T-helper 9 cell (primary cell): Measurements from ENCODE around the gene PTPRM.

Experiments used
- DNase-seq: peaks from one replicate; pipeline ENCODE4 v3.0.0-alpha.2; 2020

The PTPRM gene

DNA sequence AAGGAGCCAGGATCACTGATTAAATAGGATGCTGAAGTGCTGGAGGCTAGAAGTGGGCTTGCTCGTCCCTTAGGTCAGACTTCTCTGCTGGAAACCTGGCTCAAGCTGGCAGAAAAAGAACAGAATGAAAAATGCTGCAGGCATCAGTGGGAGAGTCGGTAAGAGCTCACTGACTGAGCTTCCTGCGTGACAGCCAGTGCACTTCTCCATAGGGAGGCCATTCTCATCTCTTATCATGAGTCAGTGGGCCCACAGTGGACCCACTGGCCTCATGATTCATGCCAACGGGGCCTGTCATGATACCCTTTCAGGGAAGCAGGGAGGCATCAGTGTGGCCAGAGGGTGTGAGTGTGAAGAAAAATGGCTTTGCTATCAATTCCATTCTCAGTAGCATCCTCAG is 498.2 kb downstream of the PTPRM start:
- DNase-seq: no peak

DNA sequence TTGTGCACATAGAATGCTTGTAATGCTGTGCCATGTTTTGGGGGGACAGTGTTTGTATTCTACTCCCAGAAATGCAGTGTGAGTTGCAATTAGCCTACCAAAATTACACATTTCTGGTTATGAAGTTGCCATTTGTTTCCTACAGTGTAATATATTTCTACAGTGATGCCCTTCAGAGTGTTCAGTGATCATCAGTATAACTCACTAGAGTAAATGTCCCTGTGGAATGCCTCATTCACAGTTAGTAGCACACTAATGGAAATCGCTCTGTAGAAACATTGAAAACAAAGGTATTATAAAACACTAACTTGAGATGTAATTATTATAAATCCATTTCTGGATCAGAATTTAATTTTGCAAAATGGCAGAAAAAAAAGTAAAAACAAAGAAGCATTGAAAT is 498.7 kb downstream of the PTPRM start:
- DNase-seq: no peak

DNA sequence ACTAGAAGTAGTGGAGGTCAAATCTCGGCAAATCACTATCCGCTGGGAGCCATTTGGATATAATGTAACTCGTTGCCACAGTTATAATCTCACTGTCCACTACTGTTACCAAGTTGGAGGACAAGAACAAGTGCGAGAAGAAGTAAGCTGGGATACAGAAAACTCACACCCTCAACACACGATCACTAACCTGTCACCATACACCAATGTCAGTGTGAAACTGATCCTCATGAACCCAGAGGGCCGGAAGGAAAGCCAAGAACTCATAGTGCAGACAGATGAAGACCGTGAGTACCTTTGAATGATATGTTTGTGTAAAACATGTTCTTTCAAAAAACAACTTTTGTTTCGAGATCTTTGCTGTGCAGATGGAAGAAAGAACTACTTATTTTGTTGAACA is 502.6 kb downstream of the PTPRM start:
- no peak for DNase-seq

DNA sequence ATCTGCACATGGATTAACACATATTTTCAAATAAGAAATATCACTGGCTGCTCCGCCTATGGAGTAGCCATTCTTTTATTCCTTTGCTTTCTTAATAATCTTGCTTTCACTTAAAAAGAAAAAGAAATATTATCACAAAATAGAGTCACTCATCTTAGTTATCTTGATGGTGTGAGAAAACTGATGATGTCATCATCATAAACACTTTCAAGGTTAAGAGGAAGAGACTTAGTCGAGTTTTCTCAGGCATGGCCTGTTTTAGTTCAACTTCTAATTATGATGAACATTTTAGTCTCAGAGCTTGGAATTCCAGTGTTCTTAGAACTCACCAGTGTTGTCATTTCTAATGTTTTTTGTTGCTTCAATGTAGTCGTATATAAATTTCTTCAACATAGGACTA is 506.1 kb downstream of the PTPRM start:
- DNase-seq: no peak

DNA sequence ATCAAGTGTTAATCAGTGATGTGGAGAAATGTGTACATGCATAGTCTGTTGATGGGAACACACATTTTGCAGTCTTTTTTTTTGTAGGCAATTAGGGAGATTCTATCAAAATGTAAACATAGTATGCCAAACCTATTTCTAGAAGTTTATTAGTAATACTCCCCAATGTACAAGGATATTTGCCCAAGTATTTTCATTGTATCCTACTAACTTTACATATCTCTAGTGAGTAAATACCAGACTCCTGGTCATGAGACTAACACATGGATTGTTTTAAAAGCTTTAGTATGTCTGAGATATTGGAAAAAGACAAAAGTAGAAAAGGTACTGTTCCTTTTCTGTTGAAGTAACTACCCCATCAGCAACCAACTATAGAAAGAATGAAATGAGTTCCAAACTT is 513.0 kb downstream of the PTPRM start:
- DNase-seq: no peak

DNA sequence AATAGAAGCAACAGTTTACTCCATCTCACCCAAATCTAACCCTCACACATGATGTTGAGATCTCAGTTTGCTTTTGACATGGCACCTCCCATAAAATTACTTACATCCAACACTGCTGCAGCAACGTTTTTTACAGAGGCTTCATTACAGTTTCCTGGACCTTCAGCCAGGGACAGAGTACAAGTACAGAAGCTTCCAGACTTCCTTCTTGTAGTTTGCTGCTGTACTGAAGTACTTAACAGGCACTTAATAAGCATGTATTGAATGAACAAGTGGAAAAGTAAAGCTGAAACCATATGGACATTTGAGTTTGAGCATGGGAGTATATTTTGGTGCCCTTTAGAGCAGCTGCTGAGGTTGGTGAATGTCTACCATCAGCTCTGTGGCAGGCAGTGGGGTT is 514.2 kb downstream of the PTPRM start:
- no peak for DNase-seq

DNA sequence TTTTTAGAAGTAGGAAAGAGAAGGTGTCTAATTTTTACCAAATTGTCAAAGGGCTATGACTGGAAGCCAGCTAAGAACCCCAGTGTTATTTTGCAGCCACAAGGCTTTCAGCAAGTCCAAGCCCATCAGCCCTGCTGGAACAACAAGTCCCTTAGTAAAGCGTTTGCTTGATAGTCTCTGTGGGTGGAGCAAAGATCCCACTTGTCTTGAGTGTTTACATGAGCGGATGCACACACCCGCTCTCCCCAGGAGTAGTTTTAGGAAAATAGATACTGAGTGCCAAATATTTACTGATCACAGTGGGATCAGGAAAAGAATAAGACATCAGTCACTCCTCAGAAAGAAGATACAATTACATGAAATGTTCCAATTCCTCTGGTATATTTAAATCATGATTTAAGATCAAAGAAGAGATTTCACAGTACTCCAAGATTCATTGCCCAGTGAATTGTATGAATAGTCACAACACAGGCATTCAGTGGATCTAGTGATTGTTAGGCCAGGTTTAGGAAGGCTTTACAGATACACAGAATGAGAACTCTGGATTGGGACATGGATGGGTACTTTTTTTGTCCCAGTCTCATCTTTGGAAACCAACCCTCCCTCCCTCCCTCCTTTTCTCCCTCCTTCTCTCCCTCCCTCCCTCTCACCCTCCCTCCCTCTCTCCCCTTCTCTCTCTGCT is 514.9 kb downstream of the PTPRM start:
- no peak for DNase-seq

DNA sequence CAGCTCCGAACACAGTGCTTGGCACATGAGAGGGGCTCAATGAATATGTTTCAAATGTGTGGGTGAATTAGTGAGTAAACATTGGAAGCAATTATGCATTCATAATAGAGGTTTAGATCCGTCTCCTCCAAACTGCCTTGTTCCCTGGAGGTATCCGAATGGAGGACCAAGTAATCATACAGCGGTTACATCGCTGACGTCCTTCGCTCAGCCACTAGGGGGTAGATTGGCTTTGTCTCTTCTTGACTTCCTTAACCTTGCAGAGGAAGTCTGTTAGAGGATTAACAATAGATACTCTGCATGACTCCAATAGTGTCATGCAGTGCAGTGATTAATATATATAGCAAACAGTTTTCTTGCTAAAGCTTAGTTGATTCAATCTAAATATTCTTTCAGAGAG is 517.0 kb downstream of the PTPRM start:
- DNase-seq: no peak

DNA sequence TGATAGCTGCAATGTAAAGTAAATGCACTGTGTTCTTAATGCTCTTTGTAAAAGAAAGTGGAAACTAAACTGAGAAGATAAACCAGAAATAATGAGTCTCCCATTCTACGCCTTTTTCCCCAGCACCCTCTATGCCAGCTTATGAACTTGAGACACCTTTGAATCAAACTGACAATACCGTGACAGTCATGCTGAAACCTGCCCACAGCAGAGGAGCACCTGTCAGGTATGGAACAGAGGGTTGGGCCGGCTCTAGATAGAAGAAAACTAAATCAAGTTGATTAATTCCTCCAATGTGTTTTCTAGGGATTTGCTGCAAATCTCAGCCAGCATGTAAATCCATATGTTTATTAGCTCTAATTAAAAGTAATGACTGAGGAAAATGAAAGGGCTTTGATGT is 521.5 kb downstream of the PTPRM start:
- no peak for DNase-seq

DNA sequence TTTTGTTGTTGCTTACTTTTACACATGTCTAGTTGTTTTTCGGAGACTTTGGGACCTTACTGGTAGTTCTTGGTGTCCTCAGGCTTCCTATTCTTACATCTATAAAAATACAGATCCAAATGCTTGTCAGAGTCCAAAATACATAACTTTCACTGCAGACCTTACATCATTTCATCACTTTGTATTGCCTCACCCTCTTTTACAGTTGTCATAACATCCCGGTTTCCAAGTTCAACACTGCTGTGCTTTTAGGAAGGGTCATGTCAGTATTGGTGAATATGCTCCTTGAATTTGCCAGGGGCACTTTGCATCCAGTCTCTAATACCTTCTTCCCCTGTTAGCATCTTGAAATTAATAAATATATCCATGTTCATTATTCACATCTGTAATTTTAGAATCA is 523.9 kb downstream of the PTPRM start:
- DNase-seq: no peak

DNA sequence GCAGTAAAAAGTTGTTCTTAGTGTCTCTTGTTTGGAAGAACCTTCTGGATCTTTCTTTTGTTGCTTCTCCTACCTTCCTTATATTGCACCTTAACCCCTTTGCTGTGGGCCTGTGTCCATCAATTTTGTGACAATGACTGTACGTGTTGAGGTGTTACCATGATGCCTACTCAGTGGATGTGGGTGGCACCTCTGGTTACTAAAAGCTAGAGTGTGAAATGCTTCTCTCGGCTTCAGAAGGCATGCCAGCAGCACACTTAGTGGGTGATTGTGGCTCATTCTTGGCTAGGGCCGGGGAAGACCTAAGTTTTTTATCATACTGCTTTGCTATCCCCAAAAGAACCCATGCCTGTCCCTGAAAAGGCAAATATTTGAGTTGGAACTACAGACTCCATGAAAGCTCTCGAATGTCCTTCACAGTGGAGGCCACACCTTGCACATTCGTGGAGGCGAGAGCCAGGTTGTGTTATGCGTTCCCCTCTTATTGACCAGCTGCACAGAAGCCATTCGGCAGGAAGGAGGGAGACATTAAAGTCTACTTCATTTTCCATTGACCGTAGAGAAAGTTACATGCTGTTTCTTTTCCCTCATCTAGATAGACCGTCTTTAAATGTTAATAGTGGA is 528.9 kb downstream of the PTPRM start:
- no peak for DNase-seq

DNA sequence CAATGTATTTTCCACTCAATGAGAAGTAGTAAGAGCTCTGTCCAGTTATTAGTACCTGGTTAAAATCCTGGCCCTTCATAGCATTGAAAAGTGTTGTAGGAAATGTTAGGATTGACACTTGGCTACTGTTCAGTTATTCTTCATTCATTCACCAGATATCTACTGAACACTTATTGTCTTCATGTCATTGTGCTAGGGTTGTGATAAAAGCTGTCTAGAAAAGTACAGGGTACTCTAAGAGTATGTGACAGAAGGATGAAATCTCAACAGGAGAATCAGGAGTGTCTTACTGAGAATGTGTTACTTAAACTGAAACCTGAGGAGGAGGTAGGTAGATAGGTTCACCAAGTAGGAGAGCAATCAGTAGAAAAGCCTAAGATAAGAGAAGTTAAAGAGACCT is 530.3 kb downstream of the PTPRM start:
- no peak for DNase-seq

DNA sequence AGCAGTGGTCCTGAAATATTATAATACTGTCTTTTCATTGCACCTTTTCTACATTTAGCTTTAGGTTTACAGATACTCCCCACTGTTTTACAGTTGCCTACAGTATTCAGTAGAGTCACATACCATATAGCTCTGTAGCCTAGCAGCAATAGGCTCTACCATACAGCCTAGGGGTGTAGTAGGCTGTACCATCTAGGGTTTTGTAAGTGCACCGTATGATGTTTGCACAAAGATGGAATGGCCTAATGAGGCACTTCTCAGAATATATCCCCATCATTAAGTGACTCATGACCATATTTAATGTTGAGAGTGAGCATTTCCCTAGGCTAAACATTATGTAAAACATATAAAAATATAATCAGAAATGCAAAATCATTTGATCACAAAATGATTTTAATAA is 530.8 kb downstream of the PTPRM start:
- DNase-seq: no peak

DNA sequence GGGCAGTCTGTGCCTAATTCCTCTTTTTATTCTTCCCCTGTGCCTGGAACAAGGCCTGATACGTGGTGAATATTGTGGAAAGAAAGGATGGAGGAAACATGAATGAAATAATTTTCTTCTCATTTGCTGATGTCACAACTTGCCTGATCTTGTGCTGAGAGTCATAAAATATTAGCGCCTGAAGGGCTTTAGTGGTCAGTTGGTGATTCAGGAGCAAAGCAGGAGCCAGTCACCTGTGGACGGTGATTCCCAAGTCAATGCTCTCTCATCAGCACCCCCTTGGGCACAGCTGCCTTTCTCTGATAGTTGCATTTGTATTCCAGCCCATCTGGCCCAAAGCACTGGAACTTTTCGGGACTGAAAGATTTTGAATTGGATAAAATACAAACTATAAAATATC is 539.5 kb downstream of the PTPRM start:
- DNase-seq: no peak

DNA sequence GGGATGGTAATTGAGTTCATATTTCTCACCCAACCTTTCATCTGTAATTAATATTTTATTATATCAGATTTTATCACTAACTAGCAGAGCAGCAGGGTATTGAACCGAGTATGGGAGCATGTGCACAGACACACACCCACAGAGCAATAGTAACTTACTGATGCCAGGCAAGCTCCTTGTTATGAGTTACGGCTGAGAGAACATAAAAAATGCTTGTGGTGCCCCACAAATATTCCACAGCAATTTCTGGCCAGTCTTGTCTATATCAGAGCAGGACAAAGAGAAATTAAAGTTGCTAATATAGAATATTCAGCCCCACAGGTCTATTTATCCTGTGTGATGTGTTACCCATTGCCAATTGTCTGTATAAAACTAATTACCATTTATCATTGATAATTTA is 540.3 kb downstream of the PTPRM start:
- DNase-seq: no peak

DNA sequence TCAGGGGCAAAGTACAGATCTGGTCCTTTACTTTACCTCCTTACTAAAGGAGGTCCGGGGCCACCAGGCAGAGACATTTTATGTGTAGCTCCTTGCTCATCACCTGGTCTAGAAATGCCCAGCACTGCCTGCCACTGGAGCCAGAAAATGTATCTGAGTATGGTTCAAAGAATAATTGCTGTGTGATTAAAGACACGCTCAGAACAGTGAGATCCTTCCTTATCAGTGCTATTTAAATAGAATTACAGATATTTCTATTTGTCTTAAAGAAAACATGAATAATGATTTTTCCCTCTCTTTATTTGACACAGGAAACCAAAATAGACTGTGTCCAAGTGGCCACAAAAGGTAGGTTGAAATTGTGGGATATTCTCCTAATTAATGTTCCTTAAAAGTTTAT is 547.4 kb downstream of the PTPRM start:
- DNase-seq: no peak

DNA sequence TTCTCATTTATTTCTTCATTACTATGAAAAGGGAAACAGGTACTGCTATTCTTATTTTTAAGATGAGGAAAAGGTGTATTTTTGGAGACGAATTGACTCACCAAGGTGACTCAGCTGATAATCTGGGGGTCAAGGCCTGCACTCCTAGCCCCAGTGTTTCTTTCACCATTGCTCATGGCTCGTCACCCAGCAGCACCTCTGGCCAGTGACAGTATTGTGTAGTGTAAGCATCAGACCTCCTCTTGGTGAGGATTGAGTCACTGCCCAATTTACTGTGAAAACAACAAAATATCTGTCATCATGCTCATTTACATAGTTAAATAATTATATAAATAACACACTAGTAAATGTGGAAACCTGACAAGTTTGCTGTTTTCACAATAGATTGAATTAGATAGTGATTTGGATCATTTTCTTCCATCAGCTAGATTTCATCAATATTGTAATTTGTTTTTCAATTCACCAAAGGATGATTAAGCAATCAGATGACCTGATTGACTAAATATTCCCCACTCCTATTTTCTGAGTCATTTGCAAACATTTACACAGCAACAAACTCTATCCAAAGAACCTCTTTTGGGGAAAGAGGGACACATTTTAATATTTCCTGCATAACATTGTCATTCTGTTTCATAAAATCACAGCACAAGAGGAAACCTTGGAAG is 549.4 kb downstream of the PTPRM start:
- no peak for DNase-seq

DNA sequence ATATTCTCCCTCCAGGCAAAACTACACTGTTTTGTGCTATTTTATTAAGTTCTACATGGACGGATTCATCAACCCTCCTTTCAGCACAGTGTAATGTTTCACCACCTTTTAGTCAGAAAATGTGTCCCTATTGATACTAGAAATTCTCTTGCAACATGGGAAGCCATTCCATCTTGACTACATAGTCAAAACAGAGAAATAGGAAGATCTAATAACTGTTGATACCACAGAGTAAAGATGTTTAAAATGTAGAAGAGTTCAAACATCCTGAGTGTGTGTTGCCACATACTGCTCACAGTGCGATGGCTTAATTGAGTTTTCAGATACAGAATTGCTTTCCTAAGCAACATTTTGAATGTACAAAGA is 549.9 kb downstream of the PTPRM start:
- DNase-seq: no peak

DNA sequence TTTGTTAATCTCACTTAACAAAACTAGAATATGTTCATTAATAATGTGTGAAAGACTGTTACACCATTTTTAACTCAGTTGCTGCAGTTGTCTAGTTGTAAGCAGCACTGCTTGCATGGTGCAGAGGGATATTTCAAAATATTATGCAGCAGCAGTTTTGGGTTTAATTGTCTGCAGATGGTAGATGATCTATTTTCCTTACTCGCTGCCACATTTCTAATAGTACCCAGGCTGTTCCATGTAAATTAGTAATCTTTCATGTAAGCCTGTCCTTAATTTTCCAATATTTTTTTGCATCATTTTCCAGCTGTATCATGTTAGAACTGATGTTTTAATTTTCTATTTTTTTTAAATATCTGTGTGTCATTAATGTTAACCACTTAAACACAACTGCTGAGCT is 554.0 kb downstream of the PTPRM start:
- DNase-seq: no peak

DNA sequence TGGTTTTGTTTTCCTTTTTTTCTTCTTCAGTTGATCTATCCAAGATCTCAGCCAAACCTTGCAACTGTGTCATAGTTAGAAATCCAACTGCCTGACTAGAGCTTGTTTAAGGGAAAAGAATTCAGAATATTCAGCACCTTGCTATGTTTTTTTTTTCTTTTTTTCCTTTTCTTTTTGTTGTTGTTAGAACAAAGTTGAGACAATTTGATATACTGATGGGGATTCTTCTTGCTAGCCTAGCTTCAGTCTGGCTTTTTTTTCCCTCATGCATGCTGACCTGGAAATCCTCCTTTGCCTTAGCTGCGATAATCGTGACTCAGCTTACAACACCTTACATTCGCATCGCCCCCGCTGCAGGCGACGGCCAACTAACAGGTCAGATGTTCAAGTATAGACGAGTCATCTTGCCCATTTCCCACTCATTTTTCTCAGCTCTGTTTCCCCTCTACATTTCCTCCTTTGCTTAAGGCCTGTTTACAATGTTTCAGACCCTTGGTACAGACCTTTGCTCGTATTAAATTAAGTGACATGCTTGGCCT is 554.9 kb downstream of the PTPRM start:
- DNase-seq: no peak

DNA sequence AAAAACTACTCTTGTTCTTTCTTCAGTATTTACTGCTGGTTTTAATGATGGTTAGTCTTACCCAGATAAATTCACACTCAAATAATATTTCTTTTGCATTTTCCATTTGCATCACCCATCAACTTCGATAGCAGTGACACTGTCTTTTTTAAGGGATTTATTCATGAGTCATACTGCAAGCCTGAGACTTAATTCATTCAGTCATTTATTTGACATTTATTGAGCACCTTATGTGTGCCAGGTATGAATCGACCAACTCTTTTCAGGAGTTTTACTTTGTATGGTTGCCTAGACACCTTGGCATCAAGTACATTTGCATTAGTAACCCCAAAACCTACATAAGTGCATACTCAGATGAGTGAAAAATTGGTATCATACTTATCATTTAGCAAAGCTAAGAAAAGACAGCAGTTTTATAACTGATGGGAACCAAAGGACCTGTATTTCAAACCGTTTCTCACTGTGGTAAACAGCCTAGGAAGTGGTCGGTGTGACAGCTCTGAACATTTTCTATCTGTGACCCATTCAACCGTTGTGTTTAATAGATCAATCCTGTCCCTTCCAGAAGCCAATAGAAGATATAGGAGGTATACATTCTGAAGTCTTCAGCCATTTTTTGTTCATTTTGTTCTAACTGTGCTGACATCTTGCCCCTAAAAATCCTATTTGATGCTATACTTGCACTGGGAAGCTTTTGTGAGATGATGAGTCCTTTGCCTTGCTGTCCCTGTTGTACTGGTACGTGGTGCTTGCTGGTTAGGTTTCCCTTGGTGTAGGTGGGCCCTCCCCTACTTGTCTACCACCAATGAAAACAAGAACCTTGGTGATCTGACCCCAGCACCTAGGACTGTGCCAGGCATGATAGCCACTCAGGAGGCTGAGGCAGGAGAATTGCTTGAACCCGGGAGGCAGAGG is 557.4 kb downstream of the PTPRM start:
- no peak for DNase-seq

DNA sequence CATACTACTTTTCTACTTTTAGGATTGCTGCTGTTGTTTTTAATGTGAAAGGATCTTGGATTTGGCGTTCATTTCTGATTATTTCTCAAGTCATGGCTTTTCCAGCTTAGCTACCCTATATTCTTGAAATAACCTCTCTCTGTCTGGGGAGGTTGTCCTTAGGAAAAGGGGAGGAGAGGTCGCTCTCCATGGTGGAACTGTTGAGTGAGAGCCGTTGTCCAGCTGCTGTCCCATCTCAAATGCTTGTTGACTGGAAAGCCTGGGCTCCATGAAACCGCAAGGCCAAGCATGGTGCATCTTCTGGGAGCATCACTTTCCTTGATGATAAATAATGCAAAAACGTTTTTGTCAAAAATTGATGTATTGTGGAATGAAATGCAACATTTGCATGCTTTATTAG is 563.0 kb downstream of the PTPRM start:
- DNase-seq: no peak

DNA sequence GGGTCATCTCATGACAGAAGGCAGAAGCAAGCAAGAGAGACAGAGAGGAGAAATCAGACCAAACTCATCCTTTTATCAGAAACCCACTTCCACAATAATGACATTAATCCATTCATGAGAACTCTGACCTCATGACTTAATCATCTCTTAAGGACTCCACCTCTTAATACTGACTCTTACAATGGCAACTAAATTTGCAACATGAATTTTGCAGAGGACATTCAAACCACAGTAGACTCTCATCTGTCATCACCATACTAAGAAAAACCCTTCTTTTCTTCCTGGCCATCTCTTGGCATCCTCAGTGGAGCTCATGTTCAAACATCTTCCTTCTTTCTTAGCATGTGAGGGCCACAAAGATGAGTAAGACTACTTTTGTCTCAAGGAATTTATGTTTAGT is 565.9 kb downstream of the PTPRM start:
- DNase-seq: no peak
